ENCODE results near the gene CNPY2. TPM values are rescaled to one million over a fixed set of nuclear protein-coding genes. Genes with fewer than 3 reads are reported as not detected.

The CNPY2 gene
- 10 to 100 TPM; 37.2 to 66.6 (median 55.3) TPM for total RNA-seq

- TF ChIP-seq POLR2A (IDR thresholded peaks at IDR 0.05) (peak in 3 of 4 donors; percentile 8 to 84 (median 74)), CTCF (IDR thresholded peaks at IDR 0.05) (peak in 1 of 6 experiments; percentile 25)
- no peaks in the 10 kb centered on the region for H3K9me3 ChIP-seq
- WGBS, 2 donors: 0% methylated on average over 7 to 11 of the region's 62 CpGs
- peak; percentile 95 for DNase-seq
- intact Hi-C loops (cut with DNase I): no loop called here
- H3K27ac ChIP-seq: peak within 1 kb of the TSS; percentile 86 to 97 (median 92)
- peaks cover 13 to 22% (median 14%) of the 10 kb centered on the region in 3 donors for H3K4me1 ChIP-seq
- peak within 1 kb of the TSS; percentile 57 to 96 (median 84) for H3K4me3 ChIP-seq
- H3K27me3 ChIP-seq: no peaks in the 10 kb centered on the region
- H3K36me3 ChIP-seq: peaks cover 2 to 70% (median 4%) of the 10 kb centered on the region in 3 donors
Observed at GRCh38 chr12:56315622-56316473, at the start of gene CNPY2. Gene CNPY2 (minus strand): TSS chr12:56315988. CDS start chr12:56315217, 771 bp downstream.

DNA sequence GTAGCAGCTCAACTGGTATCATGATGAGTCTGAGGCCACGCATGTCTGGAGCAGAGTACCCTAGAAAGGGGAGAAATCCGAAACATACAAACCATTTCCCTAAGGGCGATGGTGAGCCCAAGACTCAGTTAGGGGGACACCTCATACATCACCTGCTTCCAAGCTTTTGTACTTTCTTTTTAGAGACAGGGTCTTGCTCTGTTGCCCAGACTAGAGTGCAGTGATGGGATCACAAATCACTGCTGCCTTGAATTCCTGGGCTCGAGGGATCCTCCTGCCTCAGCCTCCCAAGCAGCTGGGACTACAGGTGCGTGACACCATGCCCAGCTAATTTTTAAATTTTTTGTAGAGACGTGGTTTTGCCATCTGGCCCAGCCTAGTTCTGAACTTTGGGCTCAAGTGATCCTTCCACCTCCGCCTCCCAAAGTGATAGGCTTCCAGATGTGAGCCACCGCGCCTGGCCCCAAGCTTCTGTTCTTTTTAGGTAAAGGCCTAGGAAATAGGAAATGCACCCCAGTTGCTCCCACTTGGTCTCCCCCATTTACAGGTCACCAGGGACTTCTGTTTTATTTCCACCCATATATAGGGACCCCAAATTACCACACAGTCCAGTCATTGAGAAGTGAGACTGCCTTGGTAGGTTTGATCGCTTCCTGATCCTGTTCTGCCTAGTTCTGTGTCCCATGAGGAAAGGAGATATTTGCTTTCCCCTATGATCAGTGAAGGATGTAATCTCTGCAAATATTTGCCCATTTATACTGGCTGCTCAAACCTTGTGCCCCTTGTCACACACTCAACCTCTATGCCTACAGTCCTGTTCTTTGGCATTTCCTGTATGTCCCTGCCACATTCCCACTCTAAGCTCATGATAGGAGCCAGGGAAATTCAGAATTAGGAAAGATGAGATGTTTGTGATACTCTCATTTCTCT lies 46.6 kb upstream of the CNPY2 start, which contains the start of gene APOF:
APOF (minus strand) TSS at position 728 of the 930 bp plus-strand sequence; CDS start at position 616, 112 bp downstream.
- Histone ChIP-seq H3K36me3 (no peaks in the 10 kb centered on the region), H3K4me1 (peaks cover 9 to 21% (median 19%) of the 10 kb centered on the region in 3 donors), H3K27ac (no peak within 1 kb of the TSS), H3K9me3 (no peaks in the 10 kb centered on the region), H3K27me3 (no peaks in the 10 kb centered on the region), H3K4me3 (no peak within 1 kb of the TSS)
- TF ChIP-seq POLR2A (IDR thresholded peaks at IDR 0.05) (no peak), CTCF (IDR thresholded peaks at IDR 0.05) (no peak)
- intact Hi-C loops (cut with DNase I): no loop called here
- WGBS, 2 donors: 84 to 88% methylated on average over 9 to 10 of the region's 10 CpGs
- no peak for DNase-seq

DNA sequence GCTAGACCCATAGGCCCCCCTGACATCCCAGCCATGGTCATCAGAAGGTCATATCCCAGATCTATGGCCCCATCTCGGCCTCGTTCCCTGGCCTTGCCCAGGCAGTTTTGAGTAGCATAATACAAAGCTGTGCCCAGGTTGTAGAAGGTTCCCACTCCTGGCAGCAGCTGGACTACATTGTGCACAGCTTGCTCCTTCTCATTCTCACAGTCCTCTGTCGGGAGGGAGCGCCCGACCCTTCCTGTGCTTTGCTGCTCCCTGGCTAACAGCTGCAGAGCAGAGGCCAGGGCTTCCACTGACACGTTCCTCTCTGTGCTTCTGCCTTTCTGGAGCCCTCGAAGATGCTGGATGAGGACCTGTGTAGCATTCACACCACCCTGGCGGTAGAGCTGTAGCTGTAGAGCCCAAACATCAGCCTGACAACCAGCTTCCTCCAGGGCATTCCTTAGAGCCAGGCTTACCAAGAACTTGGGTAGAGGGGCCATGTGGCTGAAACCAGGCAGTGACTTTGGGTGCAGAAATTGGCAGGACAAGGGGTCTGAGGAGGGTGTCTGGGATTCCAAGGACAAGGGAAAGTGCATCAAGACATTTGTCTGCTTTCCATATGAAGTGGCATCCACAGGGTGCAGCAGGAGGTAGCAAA lies 45.8 kb upstream of the CNPY2 start:
- intact Hi-C loops (cut with DNase I): no loop called here

More for the DNA sequence above, 45.8 kb upstream of the CNPY2 start:
- Histone ChIP-seq H3K4me1 (peaks cover 9 to 27% (median 20%) of the 10 kb centered on the region in 3 donors), H3K27ac (no peak overlapping the region), H3K36me3 (peaks cover 0 to 2% (median 0%) of the 10 kb centered on the region in 3 donors), H3K9me3 (no peaks in the 10 kb centered on the region), H3K27me3 (no peaks in the 10 kb centered on the region), H3K4me3 (no peak overlapping the region)
- WGBS, 2 donors: 76 to 88% methylated on average over 6 to 8 of the region's 8 CpGs
- DNase-seq: no peak
- TF ChIP-seq POLR2A (IDR thresholded peaks at IDR 0.05): no peak
- TF ChIP-seq CTCF (IDR thresholded peaks at IDR 0.05): no peak

Measured in esophagus squamous epithelium (tissue), 5 donors.